H1 (cell line): Measurements from ENCODE around the gene FOXJ2. TPM values are rescaled to one million over a fixed set of nuclear protein-coding genes. Genes with fewer than 3 reads are reported as not detected.

Experiments
- BCL11A ChIP-seq, 2 experiments: IDR thresholded peaks; one replicate each; pipeline ENCODE4 v1.6.1; 2011; ENCODE audit warnings: low read depth in 2 of 2, low read length in 2 of 2, mild to moderate bottlenecking in 2 of 2
- CTBP2 ChIP-seq: IDR thresholded peaks from 2 replicates; pipeline ENCODE4 v1.7.0; 2011; ENCODE audit warnings: borderline replicate concordance, mild to moderate bottlenecking, moderate library complexity, mixed read lengths, low read length; ENCODE audit not compliant: insufficient read depth, insufficient read length
- RBBP5 ChIP-seq: IDR thresholded peaks from 2 replicates; pipeline ENCODE4 v1.7.1; 2012; ENCODE audit warnings: low read depth, mild to moderate bottlenecking, inconsistent platforms, low read length, moderate library complexity, borderline replicate concordance
- SIX5 ChIP-seq: IDR thresholded peaks from 2 replicates; pipeline ENCODE4 v1.6.1; 2011; ENCODE audit warnings: mild to moderate bottlenecking, low read depth, low read length
- YY1 ChIP-seq: IDR thresholded peaks from 2 replicates; pipeline ENCODE4 v1.6.1; 2011; ENCODE audit warnings: low read depth, mild to moderate bottlenecking, low read length
- polyA plus RNA-seq, 7 experiments: library from polyadenylated mRNA; depleted of rRNA in 3 of 7; stranded (reverse) in 5 of 7; unstranded in 2 of 7; fragments of >200 nt in 5 of 7; fragments of 200-250 nt in 2 of 7; gene quantifications; 1 replicate in 5 of 7; 2 replicates in 1 of 7; 4 replicates in 1 of 7; pipeline versions ENCODE4 v1.2.1 to v1.2.3, GENCODE V29; 2011 to 2013; ENCODE audit warnings: missing spikeins in 2 of 7, mixed read lengths in 2 of 7
- total RNA-seq: library from RNA; stranded (reverse); fragmentation: NEBNext Ultra II Directional; extraction: Animal tissue kit (Norgen Biotek cat#: 25700); gene quantifications from 2 replicates; pipeline ENCODE4 v1.2.1, GENCODE V29; 2021
- TF ChIP-seq, protein P1 (sequence below): IDR thresholded peaks from 2 replicates; pipeline ENCODE4 v1.6.1; 2012; ENCODE audit warnings: inconsistent platforms

FOXJ2 gene
- total and polyA plus RNA-seq, 2 of the 8 experiments (the other 6 are each of a cell fraction or from before 2014, with no cell fraction given): 4.2 to 9.3 TPM

DNA sequence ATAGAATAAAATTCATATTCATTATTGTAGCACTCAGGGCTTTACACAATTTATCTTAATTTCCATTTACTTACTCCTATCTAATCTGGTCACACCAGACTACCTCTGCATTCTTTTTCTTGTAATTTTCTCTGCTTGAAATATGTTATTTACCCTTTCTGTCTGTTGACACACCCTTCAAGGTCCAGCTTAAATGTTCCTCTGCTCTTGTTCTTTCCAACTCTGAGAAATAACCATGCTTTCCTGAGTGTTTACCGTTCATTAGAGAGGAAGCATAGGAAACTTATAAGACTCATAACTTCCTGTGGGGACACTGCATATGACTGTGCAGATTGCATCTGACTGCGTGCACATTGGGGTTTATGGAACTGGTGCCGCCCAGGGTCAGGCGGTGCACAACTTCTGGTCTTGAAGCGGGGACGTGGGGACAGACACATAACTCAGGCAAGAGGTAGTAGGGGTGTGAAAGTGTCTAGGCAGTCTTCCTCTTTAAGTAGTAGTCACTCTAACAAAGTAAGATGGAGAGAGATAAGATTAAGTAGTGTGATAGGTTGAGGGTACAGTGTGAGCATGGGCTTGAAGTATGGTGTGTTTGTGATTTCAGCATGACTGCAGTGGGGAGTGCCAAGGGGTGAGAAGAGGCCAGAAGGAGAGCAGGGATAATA, 42.6 kb upstream of the FOXJ2 start (continued):
- no peak for TF ChIP-seq YY1
- no peak for TF ChIP-seq CTBP2
- TF ChIP-seq, protein P1, sequence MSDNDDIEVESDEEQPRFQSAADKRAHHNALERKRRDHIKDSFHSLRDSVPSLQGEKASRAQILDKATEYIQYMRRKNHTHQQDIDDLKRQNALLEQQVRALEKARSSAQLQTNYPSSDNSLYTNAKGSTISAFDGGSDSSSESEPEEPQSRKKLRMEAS: no peak
- TF ChIP-seq RBBP5: no peak
- no peak for TF ChIP-seq BCL11A (IDR thresholded peaks at IDR 0.05; ENCODE audit: low read depth in 2 of 2, low read length in 2 of 2)
- no peak for TF ChIP-seq SIX5
